Fibroblast of skin of right biceps (primary cell): Measurements from ENCODE around the gene ETNPPL.
A peak's percentile ranks its signal among the peaks of the same experiment; 100 is the strongest.

ENCODE experiments used
- DNase-seq: peaks from one replicate; pipeline ENCODE4 v3.0.0-alpha.2; 2013

ETNPPL gene

GRCh38 chr4:108762559-108763225 lies at the start of gene ETNPPL:
Gene ETNPPL (minus strand): TSS chr4:108763053. CDS start chr4:108762898, 155 bp downstream.
- peak; percentile 18 for DNase-seq

DNA sequence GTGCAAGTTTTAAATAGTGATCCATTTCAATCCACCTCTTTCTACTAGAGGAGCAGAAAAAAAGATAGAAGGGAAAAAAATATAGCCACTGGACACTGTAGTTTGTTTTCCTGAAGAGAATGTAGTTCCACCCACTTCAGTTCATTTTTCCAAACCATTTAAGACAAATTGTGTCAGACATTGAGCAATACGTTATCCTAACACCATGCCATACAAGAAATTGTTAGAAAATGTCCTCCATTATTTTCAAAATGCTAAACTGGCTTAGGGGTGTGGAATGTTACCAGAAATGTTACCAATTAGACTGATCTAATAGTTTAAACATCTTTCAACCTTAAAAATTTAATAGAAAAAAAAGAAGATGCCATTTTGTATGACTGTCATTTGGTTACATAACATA lies 48.6 kb upstream of the ETNPPL start:
- DNase-seq = peak; percentile 15

DNA sequence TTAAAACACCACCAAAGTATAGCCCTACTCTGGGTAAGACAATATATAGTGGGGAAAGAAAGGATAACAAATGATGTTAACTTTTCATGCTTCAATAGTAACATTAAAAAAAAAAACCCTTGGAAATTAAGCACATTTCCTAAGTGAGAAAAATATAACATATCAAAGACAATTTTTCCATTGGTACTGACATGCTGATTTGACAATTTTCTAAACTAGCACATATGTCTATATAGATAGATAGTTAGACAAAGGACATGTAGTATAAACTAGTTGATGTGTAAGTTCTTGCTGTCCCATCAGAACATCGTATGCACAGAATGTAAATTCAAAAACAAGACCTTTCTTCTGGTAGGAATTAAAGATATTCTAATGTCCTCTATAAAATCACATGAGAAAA lies 47.2 kb upstream of the ETNPPL start:
- DNase-seq = no peak

GRCh38 chr4:108804648-108805273 lies 41.9 kb upstream of the ETNPPL start:
- DNase-seq = no peak

DNA sequence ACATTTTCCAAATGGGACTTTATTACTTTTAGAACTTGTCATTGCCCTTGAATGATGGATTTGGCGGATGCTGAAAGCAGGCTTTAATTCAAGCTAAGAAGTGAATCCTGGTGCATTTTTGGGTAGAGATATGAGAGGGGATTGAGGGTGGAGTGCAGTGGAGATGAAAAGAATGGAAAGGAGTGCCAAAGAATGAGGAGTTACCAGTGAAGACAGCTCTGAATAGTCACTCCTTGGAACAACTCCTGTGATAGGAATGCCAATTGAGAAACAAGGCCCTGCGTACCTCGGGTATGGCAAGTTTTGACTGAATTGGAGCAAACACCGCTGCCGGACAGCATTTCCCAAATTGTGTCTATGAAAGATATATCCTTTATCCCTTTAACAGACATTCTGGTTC lies 36.5 kb upstream of the ETNPPL start:
- no peak for DNase-seq

DNA sequence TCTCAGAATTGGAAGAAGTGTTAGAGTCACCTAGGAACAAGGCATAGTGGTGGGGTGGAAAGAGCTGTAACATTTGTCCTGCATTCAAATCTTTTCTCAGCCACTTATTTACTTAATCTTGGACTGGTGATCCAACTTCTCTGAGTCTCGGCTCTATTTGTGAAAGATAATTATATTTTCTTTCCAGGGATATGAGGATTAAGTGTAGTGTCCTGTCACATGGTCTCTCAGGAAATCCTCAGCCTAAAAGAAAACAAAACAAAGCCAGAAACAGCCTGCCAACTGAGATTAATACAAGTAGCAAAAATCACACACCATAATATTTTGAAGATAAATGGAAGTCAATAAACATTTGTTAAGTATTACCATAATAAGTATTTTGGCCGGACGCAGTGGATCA lies 33.3 kb upstream of the ETNPPL start:
- DNase-seq = no peak

DNA sequence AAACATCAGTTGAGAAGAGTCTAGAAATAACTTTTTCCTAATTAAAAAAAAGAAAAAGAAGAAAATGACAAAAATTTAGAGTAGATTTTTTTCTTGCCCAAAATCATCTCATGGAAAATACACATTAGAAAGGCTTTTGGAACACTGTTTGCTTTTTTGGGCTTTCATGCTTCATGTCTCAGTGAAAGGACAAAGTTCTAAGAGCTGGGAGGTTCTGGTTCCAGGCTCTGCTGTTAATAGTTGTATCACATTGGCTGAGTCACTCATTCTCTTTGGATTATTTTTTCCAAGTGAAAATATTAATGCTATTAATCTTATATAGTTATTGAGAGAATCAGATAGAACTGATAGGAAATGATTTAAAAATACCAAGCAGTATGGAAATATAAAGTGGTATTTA lies 32.9 kb upstream of the ETNPPL start:
- no peak for DNase-seq

- peak; percentile 49 for DNase-seq
These were observed 31.3 kb upstream of the ETNPPL start for GRCh38 chr4:108794136-108794535.

DNA sequence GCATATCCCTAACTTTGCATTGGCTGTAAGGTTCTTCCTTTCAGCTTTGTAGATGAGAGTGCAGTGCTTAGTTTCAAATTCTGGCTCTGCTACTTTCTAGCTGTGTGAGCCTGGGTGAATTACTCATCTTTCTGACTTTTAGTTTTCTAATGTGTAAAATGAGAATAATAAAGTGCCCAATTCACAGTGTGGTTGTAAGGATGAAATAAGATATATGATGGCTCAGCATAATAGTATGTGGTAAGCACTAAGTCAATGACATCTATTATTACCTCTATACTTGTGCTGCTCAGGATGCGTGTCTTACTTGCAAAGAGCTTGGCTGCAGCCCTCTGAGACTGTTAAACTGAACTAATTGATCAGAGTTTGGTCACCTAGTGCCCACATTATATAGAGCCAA lies 30.6 kb upstream of the ETNPPL start:
- DNase-seq = peak; percentile 33

DNA sequence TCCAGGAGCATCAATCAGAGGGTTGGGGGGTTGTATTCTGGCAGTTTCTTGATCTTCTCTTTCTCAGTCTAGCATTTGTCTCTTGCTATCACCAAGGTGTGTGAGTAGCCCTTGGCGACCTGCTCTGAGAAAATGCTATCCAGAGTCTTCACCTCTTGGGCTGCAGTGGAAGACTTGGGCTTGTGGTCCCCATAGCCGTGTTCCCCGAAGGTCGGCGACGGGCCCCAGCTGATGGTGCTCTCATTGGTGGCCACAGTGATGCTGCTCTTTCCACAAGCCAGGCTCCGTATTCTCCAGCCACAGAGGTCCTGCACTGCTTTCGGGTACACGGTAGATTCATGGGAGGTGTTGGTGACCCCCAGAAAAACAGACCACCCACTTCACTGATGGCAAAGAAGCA lies 25.9 kb upstream of the ETNPPL start:
- DNase-seq = no peak

DNA sequence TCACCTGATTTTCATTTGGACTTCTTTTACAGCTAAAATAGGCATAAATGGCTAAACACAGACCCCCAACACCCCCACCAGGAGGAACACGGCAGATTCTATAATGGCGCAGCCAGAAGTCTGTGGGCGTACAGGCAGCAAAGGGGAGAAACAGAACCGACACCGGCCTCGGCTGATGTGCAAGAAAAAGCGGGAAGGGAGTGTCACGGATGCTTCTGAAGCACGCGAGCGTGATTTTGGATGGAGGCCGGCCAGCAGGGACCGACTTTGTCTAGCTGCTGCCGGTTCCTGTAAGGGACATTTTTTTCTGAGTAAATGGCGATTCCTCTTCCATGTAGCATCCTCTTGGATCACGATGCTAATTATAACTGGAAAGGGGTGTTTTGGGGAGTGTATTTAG lies 24.9 kb upstream of the ETNPPL start:
- no peak for DNase-seq

- DNase-seq = no peak
These were observed 24.3 kb upstream of the ETNPPL start for GRCh38 chr4:108787106-108787505.

DNA sequence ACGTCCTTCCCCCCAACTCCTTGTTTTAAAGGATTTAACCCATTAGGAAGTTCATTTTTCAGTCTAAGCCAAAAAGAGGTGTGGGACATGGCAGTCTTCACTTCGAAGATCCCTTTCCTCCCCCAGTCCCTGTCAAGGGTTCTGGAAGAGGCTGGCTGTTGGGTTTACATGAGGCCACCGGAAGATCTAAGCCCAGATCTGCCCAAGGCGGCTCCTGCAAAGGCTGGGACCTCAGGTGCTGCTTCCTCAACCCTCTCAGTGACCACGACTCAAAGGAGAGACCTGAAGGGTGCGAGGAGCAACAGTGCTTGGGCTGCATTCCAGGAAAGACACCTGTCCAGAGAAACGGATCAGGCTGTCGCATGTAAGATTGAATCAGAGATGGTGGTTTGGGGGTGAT lies 23.5 kb upstream of the ETNPPL start:
- no peak for DNase-seq

DNA sequence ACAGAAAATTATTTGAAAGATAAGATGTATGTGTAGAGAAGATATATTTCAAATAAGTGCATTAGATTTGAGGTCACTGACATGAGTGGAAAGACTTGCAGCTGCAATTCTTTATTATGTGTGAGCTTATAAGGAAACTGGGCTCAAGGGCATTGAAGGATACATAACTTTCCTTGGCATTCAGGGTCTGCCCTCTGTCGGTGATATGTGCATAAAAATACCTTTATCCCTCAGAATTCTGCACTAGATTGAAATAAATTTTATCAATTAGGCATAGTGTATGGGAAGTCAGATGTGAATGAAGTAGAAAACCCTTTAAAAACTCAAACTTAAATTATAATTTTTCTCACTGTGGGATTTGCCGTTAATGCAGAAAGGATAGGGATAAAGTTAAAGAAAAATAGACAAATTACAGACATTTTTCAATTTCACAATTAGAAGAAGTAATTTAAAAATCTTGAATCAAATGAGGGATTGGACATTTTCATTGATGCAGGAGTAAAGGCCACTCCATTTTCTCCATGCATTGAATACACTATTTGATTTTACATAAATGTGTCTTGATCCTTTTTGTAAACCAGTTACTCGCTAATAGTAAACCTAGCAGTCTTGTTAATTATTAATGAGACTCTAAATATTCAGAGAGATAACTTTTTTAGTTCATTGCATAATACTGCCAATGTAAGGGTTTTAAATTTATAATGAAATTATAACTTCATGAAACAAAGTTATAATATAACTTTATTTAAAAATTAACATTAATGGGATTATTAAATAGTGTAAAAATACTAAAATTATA lies 21.0 kb upstream of the ETNPPL start:
- peak; percentile 15 for DNase-seq

GRCh38 chr4:108779958-108780357 lies 17.1 kb upstream of the ETNPPL start:
- no peak for DNase-seq

DNA sequence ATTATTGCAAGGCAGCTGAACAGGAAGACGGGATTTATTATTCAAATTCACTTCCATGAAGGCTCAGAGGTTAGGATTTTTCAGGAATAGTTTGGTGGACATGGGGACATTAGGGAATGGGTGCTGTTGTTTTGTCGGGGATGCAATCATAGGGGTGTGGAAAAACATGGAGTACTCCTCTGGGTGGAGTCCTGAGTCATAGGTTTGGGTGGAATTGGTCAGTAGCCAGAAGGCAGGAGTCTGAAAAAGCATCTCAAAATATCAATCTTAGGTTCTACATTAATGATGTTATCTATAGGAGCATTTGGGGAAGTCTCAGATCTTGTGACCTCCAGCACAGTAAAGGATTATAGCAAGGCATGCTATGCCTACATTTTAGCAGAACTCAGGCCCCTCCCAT lies 14.5 kb upstream of the ETNPPL start:
- DNase-seq = no peak

GRCh38 chr4:108775921-108776320 lies 13.1 kb upstream of the ETNPPL start:
- DNase-seq = no peak

DNA sequence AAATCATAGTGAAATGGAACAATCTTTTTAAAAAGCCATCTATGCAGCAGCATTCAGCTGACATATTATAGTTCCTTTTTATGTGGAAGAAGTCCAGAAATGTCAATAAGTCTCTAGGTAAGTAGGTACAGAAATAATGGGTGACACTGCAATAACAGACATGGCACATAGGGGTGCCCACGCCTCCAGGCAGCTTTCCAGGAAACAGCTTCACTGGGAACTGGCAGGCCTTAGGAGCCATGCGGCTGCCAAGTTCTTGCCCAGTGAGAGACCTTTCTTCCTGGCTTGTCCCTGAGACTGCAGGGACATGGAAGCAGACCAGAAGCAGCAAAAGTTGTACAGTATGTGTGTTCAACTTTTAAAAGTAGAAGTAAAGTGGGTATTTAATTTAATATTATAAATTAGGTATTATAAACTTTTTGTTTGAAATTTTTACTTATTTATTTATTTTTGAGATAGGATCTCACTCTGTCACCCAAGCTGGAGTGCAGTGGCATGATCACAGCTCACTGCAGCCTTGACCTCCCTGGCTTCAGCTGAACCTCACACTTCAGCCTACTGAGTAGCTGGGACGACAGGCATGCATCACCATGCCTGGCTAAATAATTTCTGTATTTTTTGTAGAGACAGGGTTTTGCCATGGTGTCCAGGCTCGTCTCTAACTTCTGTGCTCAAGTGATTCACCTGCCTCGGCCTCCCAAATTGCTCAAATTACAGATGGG lies 12.1 kb upstream of the ETNPPL start:
- DNase-seq = no peak

- no peak for DNase-seq
These were observed 9.5 kb upstream of the ETNPPL start for GRCh38 chr4:108772402-108772801.

GRCh38 chr4:108766058-108766457 lies 3.2 kb upstream of the ETNPPL start:
- DNase-seq = no peak

DNA sequence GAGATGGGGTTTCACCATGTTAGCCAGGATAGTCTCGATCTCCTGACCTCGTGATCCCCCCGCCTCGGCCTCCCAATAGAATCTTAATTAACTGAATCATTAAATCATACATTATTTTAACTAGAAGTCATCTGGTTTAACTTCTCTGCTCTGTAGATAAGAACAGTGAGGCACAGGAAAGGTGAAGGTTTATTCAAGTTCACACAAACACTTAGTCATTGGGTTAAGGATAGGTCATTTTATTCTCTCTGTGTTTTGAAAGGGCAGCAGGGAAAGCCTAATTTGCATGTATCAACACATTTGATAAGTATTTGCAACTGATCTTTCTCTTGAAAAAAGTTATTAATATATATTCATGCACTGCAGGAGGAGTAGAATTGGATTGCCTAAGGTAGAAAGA lies 1.1 kb upstream of the ETNPPL start:
- no peak for DNase-seq

- no peak for DNase-seq
These were observed 357 bp upstream of the ETNPPL start for GRCh38 chr4:108763226-108763593.

- no peak for DNase-seq
These were observed 4.4 kb downstream of the ETNPPL start for GRCh38 chr4:108758498-108758897.

GRCh38 chr4:108754327-108754726 lies 8.5 kb downstream of the ETNPPL start:
- no peak for DNase-seq
